Subcutaneous abdominal adipose tissue (tissue), 5 donors: ENCODE data around the gene CENPI.
"Not testable (repeated sequence)": the region's sequence is repeated elsewhere in the genome, so short reads cannot be mapped to it uniquely, and the experiment has no call there.

ENCODE experiments used
- H3K27ac ChIP-seq: one replicate; pipeline ENCODE4 v1.7.0; 2013; ENCODE audit warnings: low read depth, mild to moderate bottlenecking, inconsistent platforms, low read length, moderate library complexity
- H3K27me3 ChIP-seq, 5 donors: one replicate each; pipeline ENCODE4 v1.7.0; 2013; ENCODE audit warnings: low read length in 5 of 5, inconsistent platforms in 1 of 5; ENCODE audit not compliant: control insufficient read depth in 5 of 5, insufficient read depth in 4 of 5
- H3K36me3 ChIP-seq, 5 donors: one replicate each; pipeline ENCODE4 v1.7.0; 2013; ENCODE audit warnings: low read length in 5 of 5; ENCODE audit not compliant: control insufficient read depth in 5 of 5, insufficient read depth in 5 of 5
- H3K4me1 ChIP-seq, 5 donors: one replicate each; pipeline ENCODE4 v1.7.0; 2013; ENCODE audit warnings: low read length in 5 of 5, mild to moderate bottlenecking in 3 of 5, moderate library complexity in 1 of 5; ENCODE audit not compliant: control insufficient read depth in 5 of 5, insufficient read depth in 5 of 5
- H3K4me3 ChIP-seq, 5 donors: one replicate each; pipeline ENCODE4 v1.7.0; 2013; ENCODE audit warnings: low read length in 5 of 5, low read depth in 1 of 5
- H3K9ac ChIP-seq, 5 donors: one replicate each; pipeline ENCODE4 v1.7.0; 2013; ENCODE audit warnings: low read length in 5 of 5, mild to moderate bottlenecking in 4 of 5, moderate library complexity in 3 of 5
- H3K9me3 ChIP-seq, 5 donors: one replicate each; pipeline ENCODE4 v1.7.0; 2013; ENCODE audit warnings: low read length in 5 of 5; ENCODE audit not compliant: control insufficient read depth in 5 of 5
- donor health status: healthy.
- donor health status: healthy.
- donor health status: healthy.
- donor health status: healthy.
- donor health status: healthy.

The CENPI gene

GRCh38 chrX:101097546-101098453, at the start of gene CENPI:
TSS of gene CENPI (plus strand) at chrX:101098204. CDS start at chrX:101101071, 2,867 bp downstream.
- Histone ChIP-seq H3K36me3 (no peaks in the 10 kb centered on the region), H3K9me3 (no peaks in the 10 kb centered on the region), H3K27me3 (peaks cover 0 to 3% (median 0%) of the 10 kb centered on the region in 5 donors), H3K4me1 (peaks cover 2 to 8% (median 6%) of the 10 kb centered on the region in 5 donors), H3K27ac (peak within 1 kb of the TSS; percentile 84), H3K9ac (peak within 1 kb of the TSS; percentile 52 to 75 (median 64)), H3K4me3 (peak within 1 kb of the TSS; percentile 62 to 81 (median 69))

- H3K36me3 ChIP-seq: no peaks in the 10 kb centered on the region
- peak overlapping the region; percentile 75 for H3K27ac ChIP-seq
- H3K9ac ChIP-seq: peak overlapping the region; percentile 53 to 74 (median 59)
- peaks cover 0 to 2% (median 0%) of the 10 kb centered on the region in 5 donors for H3K27me3 ChIP-seq
- H3K9me3 ChIP-seq: no peaks in the 10 kb centered on the region
- peak overlapping the region; percentile 59 to 88 (median 75) for H3K4me3 ChIP-seq
- peaks cover 0 to 9% (median 5%) of the 10 kb centered on the region in 5 donors for H3K4me1 ChIP-seq
Observed at GRCh38 chrX:101051153-101051548, 46.9 kb upstream of the CENPI start.

GRCh38 chrX:101051549-101052302, 46.3 kb upstream of the CENPI start, which contains the start of gene TRMT2B:
TSS of gene TRMT2B (minus strand) at chrX:101052111. CDS start at chrX:101042289, 9,822 bp downstream.
- no peaks in the 10 kb centered on the region for H3K9me3 ChIP-seq
- H3K27me3 ChIP-seq: no peaks in the 10 kb centered on the region
- H3K4me3 ChIP-seq: peak within 1 kb of the TSS; percentile 59 to 88 (median 75)
- H3K9ac ChIP-seq: peak within 1 kb of the TSS; percentile 53 to 74 (median 59)
- H3K36me3 ChIP-seq: no peaks in the 10 kb centered on the region
- H3K27ac ChIP-seq: peak within 1 kb of the TSS; percentile 75
- peaks cover 0 to 9% (median 5%) of the 10 kb centered on the region in 5 donors for H3K4me1 ChIP-seq

GRCh38 chrX:101056551-101056950, 41.5 kb upstream of the CENPI start:
- not testable (repeated sequence) for H3K36me3 ChIP-seq, H3K27ac ChIP-seq, H3K9me3 ChIP-seq, H3K4me1 ChIP-seq, H3K27me3 ChIP-seq, H3K4me3 ChIP-seq, H3K9ac ChIP-seq

- Histone ChIP-seq H3K36me3 (no peaks in the 10 kb centered on the region), H3K9me3 (no peaks in the 10 kb centered on the region), H3K4me1 (peaks cover 0 to 3% (median 0%) of the 10 kb centered on the region in 5 donors), H3K27me3 (peaks cover 0 to 4% (median 3%) of the 10 kb centered on the region in 5 donors), H3K27ac (no peak overlapping the region), H3K4me3 (no peak overlapping the region), H3K9ac (no peak overlapping the region)
Observed at GRCh38 chrX:101057093-101057714, 40.8 kb upstream of the CENPI start.

DNA sequence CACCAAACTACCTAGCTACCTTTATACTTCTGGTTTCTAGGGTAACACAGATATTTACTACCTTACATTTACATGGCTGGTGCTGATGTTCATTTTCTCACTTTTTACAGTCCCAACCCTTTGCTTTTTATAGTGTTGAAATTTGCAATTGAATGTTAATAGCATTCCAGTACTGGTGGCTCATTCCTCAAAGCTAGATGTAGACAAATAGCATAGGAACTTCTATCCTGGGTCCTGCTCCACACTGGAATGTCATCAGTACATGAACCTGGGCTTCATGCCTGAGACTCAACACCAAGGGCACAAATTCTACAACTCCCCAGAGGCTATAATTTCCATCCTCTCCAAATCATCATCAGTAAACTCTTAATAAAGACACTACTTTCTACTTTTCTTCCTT, 35.8 kb upstream of the CENPI start:
- Histone ChIP-seq H3K9ac (no peak overlapping the region), H3K9me3 (no peaks in the 10 kb centered on the region), H3K4me3 (no peak overlapping the region), H3K27ac (no peak overlapping the region), H3K27me3 (peaks cover 0 to 4% (median 3%) of the 10 kb centered on the region in 5 donors), H3K4me1 (no peaks in the 10 kb centered on the region), H3K36me3 (no peaks in the 10 kb centered on the region)

DNA sequence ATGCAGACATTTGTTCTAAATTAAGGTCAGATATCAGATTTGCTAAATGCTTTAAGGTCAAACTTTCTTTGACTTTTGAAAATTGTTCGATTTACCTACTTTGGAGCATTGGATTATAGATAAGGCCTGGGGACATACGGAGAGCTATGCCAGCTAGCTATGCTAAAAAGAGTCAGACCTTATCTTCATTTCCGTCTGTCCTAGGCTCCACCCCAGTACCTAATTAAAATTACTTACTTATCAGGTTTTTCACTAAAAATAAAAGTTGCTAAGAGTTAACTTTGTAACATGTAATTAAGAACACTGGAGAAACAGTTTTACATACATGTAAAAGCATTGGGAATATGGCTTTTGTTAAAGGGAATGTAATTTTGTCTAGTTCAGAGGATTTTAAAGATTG, 26.4 kb upstream of the CENPI start:
- H3K9ac ChIP-seq: no peak overlapping the region
- H3K4me1 ChIP-seq: no peaks in the 10 kb centered on the region
- H3K36me3 ChIP-seq: no peaks in the 10 kb centered on the region
- no peaks in the 10 kb centered on the region for H3K9me3 ChIP-seq
- H3K27me3 ChIP-seq: peaks cover 0 to 3% (median 0%) of the 10 kb centered on the region in 5 donors
- no peak overlapping the region for H3K4me3 ChIP-seq
- H3K27ac ChIP-seq: no peak overlapping the region

DNA sequence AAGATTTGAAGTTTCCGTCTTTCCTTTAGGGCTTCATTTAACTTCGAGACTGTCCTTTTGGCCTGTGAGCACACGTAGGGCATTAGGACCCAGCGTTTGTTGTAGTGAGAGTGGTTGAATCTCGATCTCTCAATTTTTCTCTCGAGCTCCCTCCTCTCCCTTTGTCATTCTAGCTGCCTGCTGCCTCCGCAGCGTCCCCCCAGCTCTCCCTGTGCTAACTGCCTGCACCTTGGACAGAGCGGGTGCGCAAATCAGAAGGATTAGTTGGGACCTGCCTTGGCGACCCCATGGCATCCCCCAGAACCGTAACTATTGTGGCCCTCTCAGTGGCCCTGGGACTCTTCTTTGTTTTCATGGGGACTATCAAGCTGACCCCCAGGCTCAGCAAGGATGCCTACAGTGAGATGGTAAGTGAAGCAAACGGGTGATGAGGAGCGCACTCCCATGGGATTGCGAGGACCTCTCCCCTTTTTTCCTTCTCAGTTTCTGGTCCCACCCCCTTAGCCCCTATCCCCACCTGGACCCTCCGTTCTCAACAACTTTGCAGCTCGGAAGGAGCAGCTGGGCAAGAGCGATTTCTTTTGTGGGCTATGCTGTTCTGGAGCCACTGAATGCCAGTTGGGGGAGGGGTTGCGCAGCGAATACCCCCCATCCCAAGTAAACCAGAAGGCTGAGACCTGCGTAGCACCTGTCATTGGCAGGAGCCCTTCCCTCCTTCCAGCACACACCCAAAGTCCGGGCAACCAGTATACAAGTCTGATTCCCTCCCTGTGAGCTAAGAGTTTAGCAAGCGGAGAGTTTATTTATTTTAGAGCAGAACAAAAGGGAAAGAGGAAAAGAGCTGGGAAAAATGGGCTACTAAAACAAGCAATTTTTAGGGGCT, 19.0 kb upstream of the CENPI start, which contains the start of gene TMEM35A:
Gene TMEM35A, plus strand, starts transcription at position 164 of the 883 bp plus-strand sequence. Its CDS starts 124 bp downstream, at position 288.
- H3K4me1 ChIP-seq: peaks cover 0 to 9% (median 5%) of the 10 kb centered on the region in 5 donors
- peak within 1 kb of the TSS in 1 of 5 donors; percentile 39 for H3K9ac ChIP-seq
- peak within 1 kb of the TSS; percentile 33 to 60 (median 51) for H3K4me3 ChIP-seq
- H3K27ac ChIP-seq: no peak within 1 kb of the TSS
- H3K27me3 ChIP-seq: peaks cover 3 to 30% (median 21%) of the 10 kb centered on the region in 5 donors
- H3K9me3 ChIP-seq: no peaks in the 10 kb centered on the region
- no peaks in the 10 kb centered on the region for H3K36me3 ChIP-seq
